H9 (cell line): Measurements from ENCODE around the gene TRAPPC2. TPM values are rescaled to one million over a fixed set of nuclear protein-coding genes. Genes with fewer than 3 reads are reported as not detected.

Source experiments
- DNase-seq: peaks from one replicate; pipeline ENCODE4 v3.0.0-alpha.2; 2017
- H2AFZ ChIP-seq: one replicate; pipeline ENCODE4 v1.6.1; 2013; ENCODE audit warnings: mild to moderate bottlenecking, low read length, control low read depth, moderate library complexity
- H2AK5ac ChIP-seq: 2 replicates; pipeline ENCODE4 v1.6.1; 2013; ENCODE audit warnings: low read length, control low read depth, mixed read lengths; ENCODE audit not compliant: insufficient read length
- H2BK120ac ChIP-seq: one replicate; pipeline ENCODE4 v1.6.1; 2013; ENCODE audit warnings: low read depth, mild to moderate bottlenecking, low read length, control low read depth, inconsistent platforms; ENCODE audit not compliant: poor library complexity, severe bottlenecking
- H2BK12ac ChIP-seq: 2 replicates; pipeline ENCODE4 v1.6.1; 2013; ENCODE audit warnings: low read length, control low read depth, mixed read lengths, low read depth; ENCODE audit not compliant: insufficient read length
- H2BK15ac ChIP-seq: 2 replicates; pipeline ENCODE4 v1.6.1; 2013; ENCODE audit warnings: low read depth, low read length, control low read depth
- H2BK20ac ChIP-seq: one replicate; pipeline ENCODE4 v1.6.1; 2013; ENCODE audit warnings: low read depth, mild to moderate bottlenecking, low read length, control low read depth, inconsistent platforms; ENCODE audit not compliant: poor library complexity, severe bottlenecking
- H2BK5ac ChIP-seq: 2 replicates; pipeline ENCODE4 v1.6.1; 2013; ENCODE audit warnings: low read length, control low read depth, mixed read lengths; ENCODE audit not compliant: insufficient read length
- H3K14ac ChIP-seq: 2 replicates; pipeline ENCODE4 v1.6.1; 2013; ENCODE audit warnings: low read length, control low read depth; ENCODE audit not compliant: insufficient read depth
- H3K18ac ChIP-seq: 2 replicates; pipeline ENCODE4 v1.6.1; 2013; ENCODE audit warnings: low read depth, mild to moderate bottlenecking, mixed read lengths, low read length, control low read depth; ENCODE audit not compliant: insufficient read length
- H3K23ac ChIP-seq: 2 replicates; pipeline ENCODE4 v1.6.1; 2013; ENCODE audit warnings: low read length, control low read depth, mixed read lengths, low read depth; ENCODE audit not compliant: insufficient read length
- H3K23me2 ChIP-seq: 2 replicates; pipeline ENCODE4 v1.6.1; 2013; ENCODE audit warnings: low read depth, mild to moderate bottlenecking, mixed read lengths, low read length, control low read depth; ENCODE audit not compliant: insufficient read length, poor library complexity, severe bottlenecking
- H3K27ac ChIP-seq: 2 replicates; pipeline ENCODE4 v1.5.1; 2013; ENCODE audit warnings: low read length, control low read depth, mixed read lengths, low read depth; ENCODE audit not compliant: insufficient read length
- H3K27me3 ChIP-seq: 2 replicates; pipeline ENCODE4 v1.6.1; 2013; ENCODE audit warnings: low read length, control low read depth, inconsistent platforms; ENCODE audit not compliant: insufficient read depth
- H3K4ac ChIP-seq: 2 replicates; pipeline ENCODE4 v1.6.1; 2013; ENCODE audit warnings: low read depth, mild to moderate bottlenecking, control low read depth, inconsistent platforms, low read length, moderate library complexity
- H3K4me1 ChIP-seq: 2 replicates; pipeline ENCODE4 v1.6.1; 2013; ENCODE audit warnings: low read length, control low read depth, inconsistent platforms; ENCODE audit not compliant: insufficient read depth
- H3K4me2 ChIP-seq: 2 replicates; pipeline ENCODE4 v1.6.1; 2013; ENCODE audit warnings: low read length, control low read depth, mixed read lengths; ENCODE audit not compliant: insufficient read length, insufficient read depth
- H3K56ac ChIP-seq: 2 replicates; pipeline ENCODE4 v1.6.1; 2013; ENCODE audit warnings: low read depth, mild to moderate bottlenecking, mixed read lengths, low read length, control low read depth; ENCODE audit not compliant: insufficient read length
- H3K79me1 ChIP-seq: 2 replicates; pipeline ENCODE4 v1.6.1; 2013; ENCODE audit warnings: low read depth, mild to moderate bottlenecking, moderate library complexity, low read length, control low read depth, inconsistent platforms; ENCODE audit not compliant: insufficient read depth, poor library complexity, severe bottlenecking
- H3K79me2 ChIP-seq: 2 replicates; pipeline ENCODE4 v1.6.1; 2013; ENCODE audit warnings: low read length, control low read depth, inconsistent platforms; ENCODE audit not compliant: insufficient read depth
- H3K9ac ChIP-seq: 2 replicates; pipeline ENCODE4 v1.6.1; 2013; ENCODE audit warnings: low read length, control low read depth, mixed read lengths; ENCODE audit not compliant: insufficient read length; ENCODE audit errors: extremely low read depth
- H3K9me3 ChIP-seq: one replicate; pipeline ENCODE4 v1.6.1; 2013; ENCODE audit warnings: low read depth, low read length, inconsistent platforms; ENCODE audit not compliant: control insufficient read depth
- H3T11ph ChIP-seq: one replicate; pipeline ENCODE4 v1.6.1; 2013; ENCODE audit warnings: mild to moderate bottlenecking, low read length, control low read depth, inconsistent platforms
- H4K20me1 ChIP-seq: one replicate; pipeline ENCODE4 v1.6.1; 2013; ENCODE audit not compliant: control insufficient read depth, insufficient read length, insufficient read depth
- H4K5ac ChIP-seq: 2 replicates; pipeline ENCODE4 v1.6.1; 2013; ENCODE audit warnings: low read depth, mild to moderate bottlenecking, mixed read lengths, low read length, control low read depth; ENCODE audit not compliant: insufficient read length
- H4K8ac ChIP-seq: replicated peaks from 2 replicates; pipeline ENCODE4 v1.6.1; 2013; ENCODE audit warnings: low read length, control low read depth, mixed read lengths, low read depth; ENCODE audit not compliant: insufficient read length
- H4K91ac ChIP-seq: 2 replicates; pipeline ENCODE4 v1.6.1; 2013; ENCODE audit warnings: low read depth, mild to moderate bottlenecking, moderate library complexity, mixed read lengths, low read length, control low read depth; ENCODE audit not compliant: insufficient read length
- H3K27ac Mint-ChIP-seq, 3 experiments: 2 replicates in 2 of 3; 3 replicates in 1 of 3; pipeline ENCODE4 v1.8.0; 2020 to 2021; ENCODE audit warnings: mixed read lengths in 3 of 3, mild to moderate bottlenecking in 1 of 3, moderate library complexity in 1 of 3
- H3K27me3 Mint-ChIP-seq: 2 replicates; pipeline ENCODE4 v1.8.0; 2021; ENCODE audit warnings: low read depth, mild to moderate bottlenecking, moderate library complexity, mixed read lengths
- H3K36me3 Mint-ChIP-seq, 3 experiments: 2 replicates in 2 of 3; 3 replicates in 1 of 3; pipeline ENCODE4 v1.8.0; 2020 to 2021; ENCODE audit warnings: low read depth in 3 of 3, mixed read lengths in 3 of 3; ENCODE audit not compliant: insufficient read depth in 1 of 3
- H3K4me1 Mint-ChIP-seq, 2 experiments: 2 replicates each; pipeline ENCODE4 v1.8.0; 2020; ENCODE audit warnings: mixed read lengths in 2 of 2
- H3K4me3 Mint-ChIP-seq, 2 experiments: 2 replicates in 1 of 2; 3 replicates in 1 of 2; pipeline ENCODE4 v1.8.0; 2020 to 2021; ENCODE audit warnings: mild to moderate bottlenecking in 2 of 2, mixed read lengths in 2 of 2, moderate library complexity in 1 of 2
- H3K9me3 Mint-ChIP-seq, 2 experiments: 2 replicates in 1 of 2; 3 replicates in 1 of 2; pipeline ENCODE4 v1.8.0; 2020; ENCODE audit warnings: mild to moderate bottlenecking in 2 of 2, mixed read lengths in 2 of 2, moderate library complexity in 1 of 2
- CTCF ChIP-seq: fragments of 200-600 bp; sonication (generic); conservative IDR thresholded peaks from 3 replicates; pipeline ENCODE4 v1.8.0; 2021; ENCODE audit warnings: antibody characterized with exemption, mild to moderate bottlenecking
- WGBS: extraction: QIAGEN DNeasy Blood & Tissue Kit; methylation state at CpG from one replicate; pipeline ENCODE4 v1.1.7; 2013; ENCODE audit warnings: missing lambda C conversion rate, low lambda C conversion rate, mixed read lengths; ENCODE audit not compliant: insufficient read length; ENCODE audit errors: extremely low coverage; 5-methylcytosine and 5-hydroxymethylcytosine counted together
- total RNA-seq: library from RNA; stranded (reverse); gene quantifications from 2 replicates; pipeline ENCODE4 v1.2.1, GENCODE V29; 2021

The TRAPPC2 gene
- total RNA-seq, 1 experiment from 2014 or later: 13.3 TPM

- peaks cover 2 to 12% of the 10 kb centered on the region in 2 experiments; a peak in 3 of 4 replicates for H3K4me1 Mint-ChIP-seq
Observed at GRCh38 chrX:13721819-13722519, 12.5 kb downstream of the TRAPPC2 start.

More at GRCh38 chrX:13721819-13722519, 12.5 kb downstream of the TRAPPC2 start:
- Histone ChIP-seq H3K23me2 (no peaks in the 10 kb centered on the region), H2BK120ac (no peak overlapping the region), H2AK5ac (no peak overlapping the region), H3K9me3 (no peaks in the 10 kb centered on the region), H3K9ac (no peak overlapping the region), H3K27ac (no peak overlapping the region), H2BK20ac (no peak overlapping the region), H2BK15ac (no peak overlapping the region), H3K4ac (no peak overlapping the region), H3K56ac (no peak overlapping the region), H4K8ac (no peak overlapping the region), H3K79me1 (peaks cover 3% of the 10 kb centered on the region), H3K4me1 (no peaks in the 10 kb centered on the region), H3K79me2 (peaks cover 4% of the 10 kb centered on the region; the same call in 1 of the 2 replicates), H4K20me1 (no peaks in the 10 kb centered on the region), H3K14ac (no peak overlapping the region), H3K27me3 (no peaks in the 10 kb centered on the region), H2AFZ (no peak overlapping the region), H4K91ac (no peak overlapping the region), H2BK12ac (no peak overlapping the region), H2BK5ac (no peak overlapping the region), H3K4me2 (no peak overlapping the region), H3K18ac (no peak overlapping the region), H4K5ac (no peak overlapping the region), H3T11ph (no peak overlapping the region), H3K23ac (no peak overlapping the region)
- no peak for DNase-seq
- TF ChIP-seq CTCF: no peak
- Mint-ChIP-seq H3K36me3 (peaks cover 21 to 54% (median 23%) of the 10 kb centered on the region in 3 experiments), H3K27ac (no peak overlapping the region), H3K4me3 (no peak overlapping the region), H3K27me3 (no peaks in the 10 kb centered on the region), H3K9me3 (peaks cover 41 to 57% of the 10 kb centered on the region in 2 experiments)
- no CpG with 5 or more reads among the region's 7 CpGs for WGBS
